Measurements from ENCODE around the gene GUCY1A1.

Gene GUCY1A1

DNA sequence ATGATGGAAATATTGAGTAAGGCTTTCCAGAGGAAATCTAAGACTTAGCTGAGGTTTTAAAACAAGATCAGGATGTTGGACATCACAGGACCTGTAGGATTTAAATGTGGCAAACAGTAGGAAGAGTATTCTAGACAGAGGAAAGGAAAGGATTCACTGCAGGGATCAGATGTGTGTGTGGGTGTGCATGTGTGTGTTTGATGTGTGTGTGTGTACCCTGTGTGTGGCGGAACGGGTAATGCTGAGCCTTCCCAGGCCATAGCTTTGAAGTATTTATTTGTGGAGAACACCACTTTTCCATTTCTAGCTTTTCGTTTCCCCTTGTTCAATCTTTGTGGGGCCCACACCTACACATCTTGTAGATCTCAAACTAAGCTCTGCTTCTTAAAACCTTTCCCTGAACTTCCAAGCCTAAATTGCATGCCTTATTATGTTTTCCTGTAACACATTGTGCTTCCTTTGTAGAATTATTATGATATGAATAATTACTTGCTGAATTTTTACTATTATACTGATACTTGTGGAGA is 6.9 kb downstream of the GUCY1A1 start:
- H3K4me3 ChIP-seq (ENCODE audit: low read depth, low read length), result no peak overlapping the region
- H3K27ac ChIP-seq, result no peak overlapping the region
- DNase-seq, result no peak
- TF ChIP-seq, protein P1, sequence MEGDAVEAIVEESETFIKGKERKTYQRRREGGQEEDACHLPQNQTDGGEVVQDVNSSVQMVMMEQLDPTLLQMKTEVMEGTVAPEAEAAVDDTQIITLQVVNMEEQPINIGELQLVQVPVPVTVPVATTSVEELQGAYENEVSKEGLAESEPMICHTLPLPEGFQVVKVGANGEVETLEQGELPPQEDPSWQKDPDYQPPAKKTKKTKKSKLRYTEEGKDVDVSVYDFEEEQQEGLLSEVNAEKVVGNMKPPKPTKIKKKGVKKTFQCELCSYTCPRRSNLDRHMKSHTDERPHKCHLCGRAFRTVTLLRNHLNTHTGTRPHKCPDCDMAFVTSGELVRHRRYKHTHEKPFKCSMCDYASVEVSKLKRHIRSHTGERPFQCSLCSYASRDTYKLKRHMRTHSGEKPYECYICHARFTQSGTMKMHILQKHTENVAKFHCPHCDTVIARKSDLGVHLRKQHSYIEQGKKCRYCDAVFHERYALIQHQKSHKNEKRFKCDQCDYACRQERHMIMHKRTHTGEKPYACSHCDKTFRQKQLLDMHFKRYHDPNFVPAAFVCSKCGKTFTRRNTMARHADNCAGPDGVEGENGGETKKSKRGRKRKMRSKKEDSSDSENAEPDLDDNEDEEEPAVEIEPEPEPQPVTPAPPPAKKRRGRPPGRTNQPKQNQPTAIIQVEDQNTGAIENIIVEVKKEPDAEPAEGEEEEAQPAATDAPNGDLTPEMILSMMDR (IDR thresholded peaks at IDR 0.05; ENCODE audit: low read depth, low read length, missing control alignments), result no peak
- no peaks in the 10 kb centered on the region for H3K36me3 ChIP-seq (replicated peaks)
- no peaks in the 10 kb centered on the region for H3K27me3 ChIP-seq (replicated peaks)
- in situ Hi-C loops (cut with HindIII; ENCODE audit: low pct_ligation_motif_present, low sequenced_read_pairs), result no loop called here

DNA sequence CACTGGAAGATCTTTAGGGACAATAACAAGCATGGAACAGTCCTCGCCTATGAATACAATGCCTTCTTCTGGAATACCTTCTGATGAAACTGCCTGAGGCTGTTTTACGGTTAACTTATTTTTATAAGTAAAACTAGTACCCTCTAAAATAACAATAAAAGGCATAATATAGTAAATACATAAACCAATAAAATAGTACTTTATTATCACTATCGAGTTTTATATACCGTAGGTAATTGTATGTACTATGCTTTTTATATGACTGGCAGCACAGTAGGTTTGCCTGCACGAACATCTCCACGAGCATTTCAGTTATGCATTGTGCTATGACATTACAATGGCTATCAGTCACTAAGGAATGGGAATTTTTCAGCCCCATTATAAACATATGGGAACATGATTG is 8.0 kb downstream of the GUCY1A1 start:
- Histone ChIP-seq H3K36me3 (replicated peaks) (no peaks in the 10 kb centered on the region), H3K4me3 (ENCODE audit: low read depth, low read length) (no peak overlapping the region), H3K27ac (no peak overlapping the region), H3K27me3 (replicated peaks) (no peaks in the 10 kb centered on the region)
- TF ChIP-seq, protein P1 (IDR thresholded peaks at IDR 0.05; ENCODE audit: low read depth, low read length, missing control alignments), result no peak
- no peak for DNase-seq
- in situ Hi-C loops (cut with HindIII; ENCODE audit: low pct_ligation_motif_present, low sequenced_read_pairs), result no loop called here

DNA sequence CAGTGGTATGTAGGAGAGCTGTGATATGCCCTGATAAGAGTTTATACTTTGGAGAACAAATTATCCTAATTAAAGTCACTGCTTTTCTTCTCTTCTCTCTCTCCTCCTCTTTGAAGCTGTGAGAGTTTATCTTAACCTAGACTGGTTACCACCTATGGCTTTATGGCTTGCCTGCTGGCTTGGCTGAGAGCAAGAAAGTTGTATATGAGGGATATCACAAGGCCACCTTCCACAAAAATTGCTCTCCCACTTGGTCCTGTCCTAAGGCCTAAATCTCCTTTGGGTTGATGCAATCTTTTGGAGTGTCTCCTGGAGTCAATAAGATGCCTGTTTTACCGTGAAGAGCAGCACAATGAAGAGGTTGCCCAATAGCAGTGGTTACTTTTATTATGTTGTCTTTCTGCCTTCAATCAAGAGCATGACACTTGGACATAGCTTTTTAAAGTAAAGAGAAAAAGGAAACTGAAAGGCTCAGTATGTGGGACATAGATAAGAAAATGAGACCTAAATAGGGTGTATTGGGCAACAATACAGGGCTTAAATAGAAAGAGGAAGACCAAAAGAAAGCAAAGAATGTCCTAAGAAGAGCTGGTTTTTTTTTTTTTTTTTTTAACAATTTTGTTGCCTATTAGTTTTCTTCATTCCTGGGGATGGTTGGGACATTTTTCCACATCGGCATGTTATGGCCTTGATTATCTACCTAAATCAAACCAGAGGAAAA is 9.2 kb downstream of the GUCY1A1 start:
- TF ChIP-seq, protein P1 (IDR thresholded peaks at IDR 0.05; ENCODE audit: low read depth, low read length, missing control alignments), result no peak
- no peak for DNase-seq
- Histone ChIP-seq H3K27me3 (replicated peaks) (no peaks in the 10 kb centered on the region), H3K4me3 (ENCODE audit: low read depth, low read length) (no peak overlapping the region), H3K36me3 (replicated peaks) (no peaks in the 10 kb centered on the region), H3K27ac (no peak overlapping the region)
- in situ Hi-C loops (cut with HindIII; ENCODE audit: low pct_ligation_motif_present, low sequenced_read_pairs), result no loop called here

DNA sequence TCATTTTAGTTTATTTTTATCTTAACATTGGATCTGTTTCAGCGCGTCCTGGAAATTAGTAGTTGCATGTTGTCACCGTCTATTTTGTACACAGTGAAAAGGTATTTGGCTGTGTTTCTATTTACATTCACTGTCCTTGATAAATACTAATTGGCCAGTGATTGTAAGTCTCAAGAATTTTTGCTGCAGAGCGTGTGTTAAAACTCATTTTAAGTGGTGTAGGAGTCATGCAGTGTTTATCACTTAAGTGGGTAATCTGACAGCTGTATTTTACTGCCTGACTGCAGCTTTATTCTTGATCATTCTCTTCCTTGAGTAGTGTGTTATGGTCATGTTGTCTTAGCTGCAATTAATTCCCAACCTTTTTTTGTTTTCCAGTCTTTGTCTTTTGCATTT is 9.8 kb downstream of the GUCY1A1 start:
- TF ChIP-seq, protein P1 (IDR thresholded peaks at IDR 0.05; ENCODE audit: low read depth, low read length, missing control alignments), result no peak
- Histone ChIP-seq H3K4me3 (ENCODE audit: low read depth, low read length) (no peak overlapping the region), H3K27me3 (replicated peaks) (no peaks in the 10 kb centered on the region), H3K27ac (no peak overlapping the region), H3K36me3 (replicated peaks) (no peaks in the 10 kb centered on the region)
- in situ Hi-C loops (cut with HindIII; ENCODE audit: low pct_ligation_motif_present, low sequenced_read_pairs), result no loop called here
- DNase-seq, result no peak

DNA sequence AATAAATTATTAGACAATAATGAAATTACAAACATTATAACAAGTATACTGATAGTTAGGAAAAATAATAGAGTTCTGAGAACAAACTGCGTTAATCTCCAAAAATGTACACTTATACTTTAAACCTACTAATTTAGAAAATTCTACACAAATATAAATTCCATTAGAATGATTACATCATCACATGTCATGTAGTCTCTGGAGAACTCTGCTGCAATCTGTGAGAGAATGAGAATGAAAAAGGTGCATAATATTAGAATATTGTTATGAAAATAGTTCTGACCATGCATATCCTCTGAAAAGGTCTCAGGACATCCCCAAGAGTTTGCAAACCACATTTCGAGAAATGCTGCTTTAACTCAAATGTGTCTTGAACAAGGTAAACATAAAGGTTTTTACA is 11.4 kb downstream of the GUCY1A1 start:
- Histone ChIP-seq H3K36me3 (replicated peaks) (no peaks in the 10 kb centered on the region), H3K27ac (no peak overlapping the region), H3K27me3 (replicated peaks) (no peaks in the 10 kb centered on the region), H3K4me3 (ENCODE audit: low read depth, low read length) (no peak overlapping the region)
- TF ChIP-seq, protein P1 (IDR thresholded peaks at IDR 0.05; ENCODE audit: low read depth, low read length, missing control alignments), result no peak
- in situ Hi-C loops (cut with HindIII; ENCODE audit: low pct_ligation_motif_present, low sequenced_read_pairs), result no loop called here
- DNase-seq, result no peak

DNA sequence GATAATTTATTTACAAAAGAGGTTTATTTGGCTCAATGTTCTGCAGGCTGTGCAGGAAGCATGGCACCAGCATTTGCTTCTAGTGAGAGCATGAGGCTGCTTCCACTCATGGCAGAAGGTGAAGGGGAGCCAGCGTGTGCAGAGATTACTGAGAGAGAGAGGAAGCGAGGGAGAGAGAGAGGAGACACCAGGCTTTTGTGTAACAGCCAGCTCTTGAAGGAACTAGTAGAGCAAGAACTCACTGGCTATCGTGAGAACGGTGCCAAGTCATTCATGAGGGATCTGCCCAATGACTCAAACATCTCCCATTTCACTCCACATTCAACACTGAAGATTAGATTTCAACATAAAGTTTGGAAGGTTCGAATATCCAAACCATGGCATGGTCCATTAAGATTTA is 12.7 kb downstream of the GUCY1A1 start:
- TF ChIP-seq, protein P1 (IDR thresholded peaks at IDR 0.05; ENCODE audit: low read depth, low read length, missing control alignments), result no peak
- in situ Hi-C loops (cut with HindIII; ENCODE audit: low pct_ligation_motif_present, low sequenced_read_pairs), result no loop called here
- DNase-seq, result peak; percentile 29
- Histone ChIP-seq H3K36me3 (replicated peaks) (no peaks in the 10 kb centered on the region), H3K27ac (no peak overlapping the region), H3K4me3 (ENCODE audit: low read depth, low read length) (no peak overlapping the region), H3K27me3 (replicated peaks) (no peaks in the 10 kb centered on the region)
